ENCODE measurements around the gene KCNQ1.

KCNQ1 gene, protein sequence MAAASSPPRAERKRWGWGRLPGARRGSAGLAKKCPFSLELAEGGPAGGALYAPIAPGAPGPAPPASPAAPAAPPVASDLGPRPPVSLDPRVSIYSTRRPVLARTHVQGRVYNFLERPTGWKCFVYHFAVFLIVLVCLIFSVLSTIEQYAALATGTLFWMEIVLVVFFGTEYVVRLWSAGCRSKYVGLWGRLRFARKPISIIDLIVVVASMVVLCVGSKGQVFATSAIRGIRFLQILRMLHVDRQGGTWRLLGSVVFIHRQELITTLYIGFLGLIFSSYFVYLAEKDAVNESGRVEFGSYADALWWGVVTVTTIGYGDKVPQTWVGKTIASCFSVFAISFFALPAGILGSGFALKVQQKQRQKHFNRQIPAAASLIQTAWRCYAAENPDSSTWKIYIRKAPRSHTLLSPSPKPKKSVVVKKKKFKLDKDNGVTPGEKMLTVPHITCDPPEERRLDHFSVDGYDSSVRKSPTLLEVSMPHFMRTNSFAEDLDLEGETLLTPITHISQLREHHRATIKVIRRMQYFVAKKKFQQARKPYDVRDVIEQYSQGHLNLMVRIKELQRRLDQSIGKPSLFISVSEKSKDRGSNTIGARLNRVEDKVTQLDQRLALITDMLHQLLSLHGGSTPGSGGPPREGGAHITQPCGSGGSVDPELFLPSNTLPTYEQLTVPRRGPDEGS

DNA sequence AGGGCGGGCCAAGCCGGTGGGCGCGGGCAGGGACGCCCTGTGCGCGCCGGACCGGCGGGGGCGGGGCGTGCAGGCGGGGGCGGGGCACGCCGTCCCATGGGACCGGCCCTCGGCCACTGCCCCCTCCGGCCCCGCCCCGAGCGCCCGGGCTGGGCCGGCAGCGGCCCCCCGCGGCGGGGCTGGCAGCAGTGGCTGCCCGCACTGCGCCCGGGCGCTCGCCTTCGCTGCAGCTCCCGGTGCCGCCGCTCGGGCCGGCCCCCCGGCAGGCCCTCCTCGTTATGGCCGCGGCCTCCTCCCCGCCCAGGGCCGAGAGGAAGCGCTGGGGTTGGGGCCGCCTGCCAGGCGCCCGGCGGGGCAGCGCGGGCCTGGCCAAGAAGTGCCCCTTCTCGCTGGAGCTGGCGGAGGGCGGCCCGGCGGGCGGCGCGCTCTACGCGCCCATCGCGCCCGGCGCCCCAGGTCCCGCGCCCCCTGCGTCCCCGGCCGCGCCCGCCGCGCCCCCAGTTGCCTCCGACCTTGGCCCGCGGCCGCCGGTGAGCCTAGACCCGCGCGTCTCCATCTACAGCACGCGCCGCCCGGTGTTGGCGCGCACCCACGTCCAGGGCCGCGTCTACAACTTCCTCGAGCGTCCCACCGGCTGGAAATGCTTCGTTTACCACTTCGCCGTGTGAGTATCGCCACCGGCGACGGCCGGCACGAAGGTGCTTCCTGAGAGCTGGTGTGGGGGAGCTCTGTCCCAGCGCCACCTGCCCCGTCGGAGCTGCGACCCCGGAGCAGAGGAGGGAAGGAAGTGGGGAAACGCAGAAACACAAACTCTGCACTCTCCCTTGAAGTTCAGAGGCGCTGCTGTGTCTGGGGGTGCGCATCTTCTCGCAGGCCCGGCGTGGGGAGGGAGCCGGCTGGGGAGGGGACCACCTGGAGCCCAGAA is at the start of gene KCNQ1:
KCNQ1 (plus strand) TSS at position 188 of the 925 bp plus-strand sequence; CDS start at position 279, 91 bp downstream.
- in situ Hi-C loops (cut with MboI; ENCODE audit: low sequenced_read_pairs): no loop called here

DNA sequence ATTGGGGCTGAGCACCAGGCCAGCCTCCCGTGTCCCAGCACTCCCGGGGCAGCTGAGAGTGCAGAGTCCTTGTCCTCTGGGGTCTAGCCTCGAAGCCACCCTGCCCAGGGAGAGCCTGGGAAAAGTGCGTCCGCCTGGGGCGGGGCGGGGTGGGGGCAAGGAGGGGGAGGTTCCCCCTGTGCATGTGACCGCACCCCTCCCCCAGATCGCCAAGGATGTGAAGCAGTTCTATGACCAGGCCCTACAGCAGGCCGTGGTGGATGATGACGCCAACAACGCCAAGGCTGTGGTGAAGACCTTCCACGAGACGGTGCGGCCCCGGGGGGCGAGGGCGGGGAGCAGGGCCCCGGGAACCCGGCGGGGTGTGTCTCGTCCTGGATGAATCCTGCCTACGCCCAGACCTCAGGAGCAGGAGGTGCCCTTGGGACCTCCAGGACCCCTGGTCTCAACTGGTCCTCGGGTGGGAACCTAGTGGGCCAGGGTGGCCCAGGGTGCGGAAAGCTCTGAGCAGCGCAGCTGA is 49.5 kb upstream of the KCNQ1 start:
- in situ Hi-C loops (cut with MboI; ENCODE audit: low sequenced_read_pairs): no loop called here

DNA sequence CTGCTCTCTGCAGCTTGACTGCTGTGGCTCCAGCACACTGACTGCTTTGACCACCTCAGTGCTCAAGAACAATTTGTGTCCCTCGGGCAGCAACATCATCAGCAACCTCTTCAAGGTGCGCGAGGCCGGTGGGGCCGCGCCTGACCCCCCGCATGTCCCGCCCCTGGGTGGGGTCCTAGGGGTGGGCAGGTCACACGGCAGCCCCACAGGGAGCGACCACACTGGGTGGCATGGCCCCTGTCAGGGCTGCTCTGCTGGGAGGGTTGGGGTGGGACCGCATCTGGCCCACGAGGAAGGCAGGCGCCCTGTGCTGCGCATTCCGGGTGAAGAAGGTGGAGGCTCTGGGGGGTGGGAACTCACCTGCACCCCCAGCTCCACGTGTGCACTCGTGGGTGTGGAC is 49.0 kb upstream of the KCNQ1 start:
- in situ Hi-C loops (cut with MboI; ENCODE audit: low sequenced_read_pairs): no loop called here

DNA sequence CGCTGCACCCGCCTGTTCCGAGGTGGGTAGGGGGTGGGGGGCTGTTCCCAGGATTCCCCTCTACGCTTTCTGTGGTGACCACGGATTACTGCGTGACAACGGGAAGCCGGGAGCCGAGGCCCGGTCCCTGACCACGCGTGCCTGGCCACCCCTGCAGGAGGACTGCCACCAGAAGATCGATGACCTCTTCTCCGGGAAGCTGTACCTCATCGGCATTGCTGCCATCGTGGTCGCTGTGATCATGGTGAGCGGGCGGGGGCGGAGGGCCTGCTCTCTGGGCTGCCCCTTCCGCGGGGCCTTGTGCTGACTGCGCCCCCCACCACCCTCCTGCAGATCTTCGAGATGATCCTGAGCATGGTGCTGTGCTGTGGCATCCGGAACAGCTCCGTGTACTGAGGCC is 48.3 kb upstream of the KCNQ1 start:
- in situ Hi-C loops (cut with MboI; ENCODE audit: low sequenced_read_pairs): no loop called here

DNA sequence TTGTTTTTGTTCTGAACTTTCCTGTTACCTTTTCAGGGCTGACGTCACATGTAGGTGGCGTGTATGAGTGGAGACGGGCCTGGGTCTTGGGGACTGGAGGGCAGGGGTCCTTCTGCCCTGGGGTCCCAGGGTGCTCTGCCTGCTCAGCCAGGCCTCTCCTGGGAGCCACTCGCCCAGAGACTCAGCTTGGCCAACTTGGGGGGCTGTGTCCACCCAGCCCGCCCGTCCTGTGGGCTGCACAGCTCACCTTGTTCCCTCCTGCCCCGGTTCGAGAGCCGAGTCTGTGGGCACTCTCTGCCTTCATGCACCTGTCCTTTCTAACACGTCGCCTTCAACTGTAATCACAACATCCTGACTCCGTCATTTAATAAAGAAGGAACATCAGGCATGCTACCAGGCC is 47.8 kb upstream of the KCNQ1 start:
- in situ Hi-C loops (cut with MboI; ENCODE audit: low sequenced_read_pairs): no loop called here

DNA sequence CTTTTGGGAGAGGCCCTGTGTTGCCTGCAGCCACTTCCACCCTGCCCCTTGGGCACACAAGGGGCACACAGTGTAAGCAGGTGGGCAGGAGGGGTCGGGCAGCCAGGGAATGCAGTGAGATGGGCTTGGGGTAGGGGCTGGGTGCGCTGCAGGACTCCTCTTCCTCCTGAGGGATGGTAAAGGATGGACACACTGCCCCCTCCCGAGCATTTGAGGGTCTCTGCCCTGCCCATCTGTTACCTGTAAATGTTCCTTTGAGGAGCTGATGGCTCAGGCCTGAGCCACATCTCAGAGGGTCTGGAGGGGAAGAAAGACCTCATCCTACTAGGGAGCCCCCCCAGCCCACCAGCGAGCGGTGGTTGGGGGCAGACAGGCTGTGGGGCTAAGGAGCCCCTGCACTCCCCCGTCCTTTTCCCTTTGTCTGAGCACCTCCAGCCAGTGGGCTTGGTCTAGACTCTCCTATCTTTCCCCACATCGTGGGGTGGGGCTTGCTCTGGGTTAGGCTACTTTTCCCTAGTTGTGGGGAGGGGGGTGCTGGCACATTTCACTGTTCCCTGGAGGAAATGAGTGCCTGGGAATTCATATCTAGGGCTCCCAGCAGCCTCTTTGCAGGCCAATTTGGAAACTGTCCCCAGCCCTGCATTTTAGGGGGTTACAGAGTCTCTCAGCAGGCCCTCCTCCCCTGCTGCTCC is 46.0 kb upstream of the KCNQ1 start:
- in situ Hi-C loops (cut with MboI; ENCODE audit: low sequenced_read_pairs): no loop called here

DNA sequence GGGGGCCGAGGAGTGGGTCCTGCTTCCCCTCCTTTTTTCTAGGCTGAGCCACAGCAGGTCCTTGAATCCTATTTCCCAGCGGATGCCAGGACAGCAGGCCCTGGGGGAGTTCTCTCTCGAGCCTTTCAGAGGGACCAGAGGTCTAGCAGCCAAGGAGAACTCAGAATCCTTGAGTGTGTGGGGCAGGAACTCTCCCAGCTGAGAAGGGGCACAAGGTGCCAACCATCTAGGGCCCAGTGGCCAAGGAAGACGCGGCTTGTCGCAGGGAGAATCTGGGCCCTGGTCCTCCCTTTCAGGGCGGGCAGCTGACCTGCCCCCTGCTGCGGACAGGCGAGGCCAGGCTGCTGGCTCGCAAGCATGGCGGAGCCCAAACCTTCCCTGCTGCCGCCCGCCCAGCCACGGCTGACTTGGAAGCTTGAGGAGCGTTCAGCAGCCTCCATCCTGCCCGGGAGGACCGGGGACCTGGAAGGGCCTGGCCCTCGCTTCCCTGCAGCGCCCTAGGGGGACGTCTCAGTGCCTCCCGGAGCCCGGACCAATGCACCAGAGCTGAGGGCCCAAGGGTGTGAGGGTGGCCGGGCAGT is 45.2 kb upstream of the KCNQ1 start:
- in situ Hi-C loops (cut with MboI; ENCODE audit: low sequenced_read_pairs): no loop called here

DNA sequence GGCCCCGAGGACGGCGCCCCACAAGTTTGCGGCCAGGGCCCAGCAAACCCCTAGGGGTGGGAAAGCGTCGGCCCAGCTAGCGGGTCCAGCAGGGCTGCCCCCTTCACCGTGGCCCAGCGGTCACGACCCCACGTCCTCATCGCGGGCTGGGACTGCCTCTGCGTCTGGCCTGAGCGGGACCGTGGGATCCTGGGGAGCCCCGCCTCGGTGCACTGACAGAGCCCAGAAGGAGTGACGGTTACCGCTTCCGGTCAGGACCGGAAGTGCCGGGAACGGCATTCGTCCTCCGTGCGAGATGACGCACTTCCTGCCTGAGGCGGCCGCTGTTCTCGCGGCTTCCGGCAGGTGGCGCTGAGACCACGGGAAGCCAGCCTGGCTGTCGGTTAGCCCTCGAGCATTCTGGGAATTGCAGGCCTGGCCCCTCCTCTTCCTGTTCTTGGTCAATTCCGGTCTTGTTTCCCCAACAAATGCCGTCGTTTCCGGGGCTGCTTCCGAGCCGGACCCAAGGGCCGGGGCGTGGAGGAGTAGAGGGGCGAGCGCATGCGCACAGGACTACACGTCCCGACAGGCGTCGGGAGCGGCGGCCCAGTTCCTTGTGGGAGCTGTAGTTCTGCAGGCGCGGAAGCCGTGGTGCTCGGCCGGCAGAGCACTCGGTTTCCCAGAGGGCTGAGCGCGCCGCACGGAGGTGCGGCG is 44.6 kb upstream of the KCNQ1 start, which contains the start of gene TSSC4:
TSSC4 (plus strand) TSS at position 682 of the 693 bp plus-strand sequence. CDS start 1,884 bp downstream, outside the sequence.
- in situ Hi-C loops (cut with MboI; ENCODE audit: low sequenced_read_pairs): no loop called here

DNA sequence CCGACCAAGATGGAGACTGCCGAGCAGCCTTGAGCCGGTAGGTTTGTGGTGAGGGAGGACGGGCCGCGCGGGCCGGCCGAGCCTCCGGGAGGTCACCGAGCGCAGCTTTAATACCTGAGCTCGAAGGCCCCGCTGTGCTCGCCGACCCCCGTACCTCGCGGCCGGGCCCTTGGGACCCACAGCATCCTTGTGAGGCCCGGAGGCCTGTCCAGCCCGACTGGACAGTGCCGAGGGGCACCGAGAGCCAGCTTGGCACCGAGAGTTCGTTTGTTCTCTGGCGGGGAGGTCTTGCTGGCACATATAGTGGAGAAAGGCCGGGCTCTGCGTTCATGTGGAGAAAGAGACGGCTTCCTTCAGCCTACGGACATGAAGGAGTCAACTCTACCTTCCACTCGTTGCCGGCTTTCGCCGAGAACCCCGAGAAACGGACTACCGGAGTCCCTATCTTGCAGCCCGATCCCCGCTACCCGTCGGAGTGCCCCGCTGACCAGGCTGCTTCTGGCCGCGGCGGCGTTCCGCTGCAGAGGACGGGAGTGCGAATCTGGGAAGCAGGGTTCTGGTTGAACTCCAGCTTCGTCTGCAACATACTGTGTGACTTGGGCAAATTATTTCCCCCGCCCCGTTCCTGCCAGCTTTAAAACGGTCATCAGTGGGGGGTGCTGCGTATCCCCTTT is 43.9 kb upstream of the KCNQ1 start:
- in situ Hi-C loops (cut with MboI; ENCODE audit: low sequenced_read_pairs): no loop called here

DNA sequence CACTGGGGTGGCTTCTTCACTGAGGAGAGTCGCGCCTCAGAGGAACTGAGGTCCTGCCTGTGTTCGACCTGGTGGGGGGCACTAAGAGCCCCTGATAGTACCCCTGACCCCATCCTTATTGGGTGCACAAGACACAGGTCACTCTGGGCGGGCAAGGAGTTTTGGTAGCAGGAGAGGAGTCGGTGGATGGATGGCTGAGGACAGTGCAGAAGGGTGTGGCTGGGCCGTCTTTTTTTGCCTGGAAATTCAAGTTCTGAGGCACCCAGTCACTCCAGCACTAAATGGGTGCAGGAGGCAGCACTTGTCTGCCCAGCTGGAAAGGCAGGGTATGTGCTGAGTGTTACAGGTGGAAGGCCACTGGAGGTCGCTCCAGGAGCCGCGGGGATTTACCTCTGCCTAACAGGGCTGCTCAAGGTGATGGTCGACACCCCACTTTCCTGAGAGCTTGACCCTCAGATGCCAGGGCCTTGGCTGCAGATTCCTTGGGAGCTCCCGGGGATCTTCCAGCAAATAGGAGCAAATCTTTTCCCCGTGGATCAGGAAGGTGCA is 43.3 kb upstream of the KCNQ1 start:
- in situ Hi-C loops (cut with MboI; ENCODE audit: low sequenced_read_pairs): no loop called here

DNA sequence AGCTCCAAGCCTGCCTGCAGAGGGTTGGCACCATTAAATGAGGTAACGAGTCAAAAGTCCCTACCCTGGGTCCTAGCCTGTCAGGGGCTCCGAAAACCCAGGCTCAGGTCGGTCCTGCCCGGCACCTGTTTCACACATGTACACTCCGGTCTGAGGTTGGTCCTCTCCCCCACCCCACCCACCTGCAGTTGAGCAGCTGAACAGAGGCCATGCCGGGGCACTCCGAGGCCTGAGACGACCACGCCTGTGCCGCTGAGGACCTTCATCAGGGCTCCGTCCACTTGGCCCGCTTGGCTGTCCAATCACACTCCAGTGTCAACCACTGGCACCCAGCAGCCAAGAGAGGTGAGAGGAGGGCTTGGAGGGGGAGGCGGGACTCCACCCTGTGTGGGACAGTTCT is 42.7 kb upstream of the KCNQ1 start:
- in situ Hi-C loops (cut with MboI; ENCODE audit: low sequenced_read_pairs): no loop called here

DNA sequence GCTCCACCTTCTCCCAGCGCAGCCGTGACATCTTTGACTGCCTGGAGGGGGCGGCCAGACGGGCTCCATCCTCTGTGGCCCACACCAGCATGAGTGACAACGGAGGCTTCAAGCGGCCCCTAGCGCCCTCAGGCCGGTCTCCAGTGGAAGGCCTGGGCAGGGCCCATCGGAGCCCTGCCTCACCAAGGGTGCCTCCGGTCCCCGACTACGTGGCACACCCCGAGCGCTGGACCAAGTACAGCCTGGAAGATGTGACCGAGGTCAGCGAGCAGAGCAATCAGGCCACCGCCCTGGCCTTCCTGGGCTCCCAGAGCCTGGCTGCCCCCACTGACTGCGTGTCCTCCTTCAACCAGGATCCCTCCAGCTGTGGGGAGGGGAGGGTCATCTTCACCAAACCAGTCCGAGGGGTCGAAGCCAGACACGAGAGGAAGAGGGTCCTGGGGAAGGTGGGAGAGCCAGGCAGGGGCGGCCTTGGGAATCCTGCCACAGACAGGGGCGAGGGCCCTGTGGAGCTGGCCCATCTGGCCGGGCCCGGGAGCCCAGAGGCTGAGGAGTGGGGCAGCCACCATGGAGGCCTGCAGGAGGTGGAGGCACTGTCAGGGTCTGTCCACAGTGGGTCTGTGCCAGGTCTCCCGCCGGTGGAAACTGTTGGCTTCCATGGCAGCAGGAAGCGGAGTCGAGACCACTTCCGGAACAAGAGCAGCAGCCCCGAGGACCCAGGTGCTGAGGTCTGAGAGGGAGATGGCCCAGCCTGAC is 41.7 kb upstream of the KCNQ1 start:
- in situ Hi-C loops (cut with MboI; ENCODE audit: low sequenced_read_pairs): no loop called here

DNA sequence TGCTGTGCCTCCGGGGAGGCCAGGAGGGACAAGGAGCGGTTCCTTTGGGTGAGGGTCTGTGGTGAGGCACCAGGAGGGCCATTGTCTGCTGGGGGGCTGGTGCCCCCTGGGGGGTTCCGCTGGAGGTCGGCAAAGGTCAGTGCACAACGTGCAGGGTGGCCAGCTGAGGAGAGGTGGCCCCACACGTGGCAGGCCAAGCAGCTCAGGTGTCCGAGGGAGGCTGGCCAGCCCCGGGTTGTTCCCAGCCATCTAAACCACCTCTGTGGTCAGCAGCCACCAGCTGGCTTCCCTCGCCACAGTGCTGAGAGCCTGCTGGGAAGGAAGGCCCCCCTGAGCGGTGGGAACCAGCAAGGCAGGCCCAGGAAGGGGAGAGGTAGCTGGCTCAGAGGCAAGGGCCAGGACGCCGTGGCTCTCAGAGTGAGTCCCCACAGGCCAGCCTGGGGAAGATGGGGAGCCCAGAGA is 40.0 kb upstream of the KCNQ1 start:
- in situ Hi-C loops (cut with MboI; ENCODE audit: low sequenced_read_pairs): no loop called here

DNA sequence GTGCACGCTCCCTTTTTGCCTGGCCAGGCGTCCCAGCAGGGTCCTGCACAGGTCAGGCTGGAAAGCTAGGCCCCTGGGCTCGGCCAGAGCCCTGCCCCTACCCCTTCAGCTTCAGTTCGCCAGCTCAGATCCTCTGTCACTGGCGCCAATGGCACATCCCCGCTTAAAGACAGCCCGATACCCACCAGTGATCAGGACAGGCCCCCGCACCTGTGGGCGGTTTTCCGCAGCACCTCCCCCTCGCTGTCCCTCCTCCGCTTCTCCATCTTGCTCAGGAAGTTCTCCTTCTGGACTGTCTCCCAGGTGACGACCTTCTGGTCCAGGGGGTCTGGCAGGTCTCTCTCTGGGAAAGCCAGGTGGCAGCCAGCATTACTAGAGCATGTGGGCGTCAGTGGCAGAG is 38.4 kb upstream of the KCNQ1 start:
- in situ Hi-C loops (cut with MboI; ENCODE audit: low sequenced_read_pairs): no loop called here

DNA sequence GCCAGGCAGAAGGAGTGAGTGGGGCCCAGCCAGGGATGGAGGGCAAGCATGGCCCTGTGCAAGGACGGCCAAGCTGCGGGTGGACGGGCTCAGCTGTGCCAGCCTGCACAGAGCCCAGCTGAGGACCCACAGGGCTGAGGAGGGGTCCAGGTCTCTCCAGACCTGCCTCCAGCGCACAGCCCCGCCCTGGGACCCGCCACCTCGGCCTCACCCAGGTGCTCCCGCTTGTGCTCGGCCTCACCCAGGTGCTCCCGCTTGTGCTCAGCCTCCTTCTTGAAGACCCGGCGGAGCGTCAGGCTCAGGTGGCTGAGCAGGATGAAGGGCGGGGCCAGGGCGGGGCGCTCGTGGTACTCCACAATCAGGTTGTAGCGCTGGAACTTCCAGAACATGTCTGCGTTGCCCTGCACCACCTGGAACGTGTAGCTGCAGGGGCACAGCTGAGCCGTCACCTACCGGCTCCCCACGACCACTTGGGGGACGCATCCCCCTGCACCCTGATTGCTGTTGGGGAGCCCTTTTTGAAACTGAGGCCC is 37.9 kb upstream of the KCNQ1 start:
- in situ Hi-C loops (cut with MboI; ENCODE audit: low sequenced_read_pairs): no loop called here

DNA sequence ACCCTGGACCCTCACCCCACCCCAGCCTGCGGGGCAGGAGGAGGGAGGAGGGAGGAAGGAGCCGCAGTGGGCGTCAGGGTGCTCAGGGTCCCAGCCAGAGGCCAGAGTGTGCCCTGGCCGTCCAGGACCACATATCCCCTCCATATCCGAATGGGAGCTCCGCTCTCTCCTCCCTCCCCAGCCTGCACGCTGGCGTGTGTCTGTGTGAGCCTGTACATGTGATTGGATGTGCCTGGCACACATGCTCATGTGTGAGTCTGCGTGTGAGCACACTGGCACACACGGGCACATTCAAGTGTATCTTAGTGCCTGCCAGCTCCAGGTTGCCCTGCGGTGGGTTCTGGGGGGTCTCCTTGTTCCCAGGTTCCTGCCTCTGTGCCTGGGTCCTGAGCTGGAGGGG is 36.1 kb upstream of the KCNQ1 start:
- in situ Hi-C loops (cut with MboI; ENCODE audit: low sequenced_read_pairs): no loop called here

DNA sequence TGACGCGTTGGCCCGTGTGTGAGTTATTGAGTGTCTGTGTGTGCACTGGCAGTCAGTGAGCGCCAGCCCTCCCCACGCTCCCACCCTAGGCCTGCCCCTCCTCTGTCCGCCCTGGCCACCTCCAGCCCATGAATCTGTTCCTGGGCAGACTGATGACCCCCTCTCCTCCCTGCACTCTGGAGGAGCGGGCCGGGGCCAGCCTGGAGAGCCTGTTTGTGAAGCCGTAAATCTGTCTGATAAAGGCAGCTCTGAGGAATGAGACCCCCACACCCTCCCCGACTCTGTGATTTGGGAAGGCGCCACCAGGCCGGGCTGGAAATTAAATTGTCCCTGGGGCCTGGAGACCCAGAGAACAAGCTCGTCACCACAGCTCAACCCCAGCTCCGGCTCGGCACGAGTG is 35.7 kb upstream of the KCNQ1 start:
- in situ Hi-C loops (cut with MboI; ENCODE audit: low sequenced_read_pairs): no loop called here

Data from hTERT RPE-1 (cell line).